MM.1S (cell line): ENCODE measurements around the gene HEATR5A.
A peak's percentile ranks its signal among the peaks of the same experiment; 100 is the strongest.

Experiments used
- DNase-seq: peaks from one replicate; pipeline ENCODE4 v3.0.0-alpha.2; 2015
- H2AFZ ChIP-seq: fragments of 300-600 bp; sonication (generic); 2 replicates; pipeline ENCODE4 v1.6.0; 2016; ENCODE audit warnings: antibody characterized with exemption, low read length
- H3F3A ChIP-seq: fragments of 300-600 bp; sonication (generic); 2 replicates; pipeline ENCODE4 v1.6.1; 2016; ENCODE audit warnings: mild to moderate bottlenecking, antibody characterized with exemption, low read length, moderate library complexity, mixed read lengths; ENCODE audit not compliant: insufficient read depth
- H3K27ac ChIP-seq: fragments of 300-600 bp; sonication (generic); 2 replicates; pipeline ENCODE4 v1.5.1; 2016; ENCODE audit warnings: mild to moderate bottlenecking, low read length
- H3K27me3 ChIP-seq: fragments of 300-600 bp; sonication (generic); replicated peaks from 2 replicates; pipeline ENCODE4 v1.6.0; 2016; ENCODE audit warnings: low read length; ENCODE audit not compliant: insufficient read depth
- H3K36me3 ChIP-seq: fragments of 300-600 bp; sonication (generic); replicated peaks from 2 replicates; pipeline ENCODE4 v1.6.1; 2016; ENCODE audit warnings: mild to moderate bottlenecking, low read length, mixed read lengths; ENCODE audit not compliant: insufficient read depth
- H3K4me1 ChIP-seq: fragments of 300-600 bp; sonication (generic); 2 replicates; pipeline ENCODE4 v1.6.1; 2016; ENCODE audit warnings: low read length, mixed read lengths
- H3K4me2 ChIP-seq: fragments of 300-600 bp; sonication (generic); 2 replicates; pipeline ENCODE4 v1.6.0; 2016; ENCODE audit warnings: low read depth, low read length
- H3K4me3 ChIP-seq: fragments of 300-600 bp; sonication (generic); 2 replicates; pipeline ENCODE4 v1.5.1; 2016; ENCODE audit warnings: low read length, mixed read lengths
- H3K79me2 ChIP-seq: fragments of 300-600 bp; sonication (generic); 2 replicates; pipeline ENCODE4 v1.6.1; 2016; ENCODE audit warnings: mixed run types, low read length, mixed read lengths
- H3K9ac ChIP-seq: fragments of 300-600 bp; sonication (generic); 2 replicates; pipeline ENCODE4 v1.6.1; 2016; ENCODE audit warnings: low read length, mixed read lengths
- H3K9me2 ChIP-seq: fragments of 300-600 bp; sonication (generic); replicated peaks from 2 replicates; pipeline ENCODE4 v1.6.1; 2016; ENCODE audit warnings: mild to moderate bottlenecking, low read length, mixed read lengths; ENCODE audit not compliant: insufficient read depth
- H3K9me3 ChIP-seq: fragments of 300-600 bp; sonication (generic); replicated peaks from 2 replicates; pipeline ENCODE4 v1.6.1; 2016; ENCODE audit warnings: mild to moderate bottlenecking, low read length, mixed read lengths; ENCODE audit not compliant: insufficient read depth
- H4K20me1 ChIP-seq: fragments of 300-600 bp; sonication (generic); 2 replicates; pipeline ENCODE4 v1.6.1; 2016; ENCODE audit warnings: mild to moderate bottlenecking, low read length, moderate library complexity, mixed read lengths; ENCODE audit not compliant: insufficient read depth
- EZH2 ChIP-seq: fragments of 300-600 bp; sonication (generic); optimal IDR thresholded peaks from 2 replicates; pipeline ENCODE3; 2017; ENCODE audit warnings: low read depth, mild to moderate bottlenecking, antibody characterized with exemption, low read length, mixed read lengths
- EZH2phosphoT487 ChIP-seq: fragments of 300-600 bp; sonication (generic); IDR thresholded peaks from 2 replicates; pipeline ENCODE4 v1.6.1; 2018; ENCODE audit warnings: antibody characterized with exemption, low read length
- TF ChIP-seq, protein P1 (sequence below): fragments of 300-600 bp; sonication (generic); IDR thresholded peaks from 2 replicates; pipeline ENCODE4 v1.5.1; 2016; ENCODE audit warnings: antibody characterized with exemption, low read length, mixed read lengths

The HEATR5A gene

DNA sequence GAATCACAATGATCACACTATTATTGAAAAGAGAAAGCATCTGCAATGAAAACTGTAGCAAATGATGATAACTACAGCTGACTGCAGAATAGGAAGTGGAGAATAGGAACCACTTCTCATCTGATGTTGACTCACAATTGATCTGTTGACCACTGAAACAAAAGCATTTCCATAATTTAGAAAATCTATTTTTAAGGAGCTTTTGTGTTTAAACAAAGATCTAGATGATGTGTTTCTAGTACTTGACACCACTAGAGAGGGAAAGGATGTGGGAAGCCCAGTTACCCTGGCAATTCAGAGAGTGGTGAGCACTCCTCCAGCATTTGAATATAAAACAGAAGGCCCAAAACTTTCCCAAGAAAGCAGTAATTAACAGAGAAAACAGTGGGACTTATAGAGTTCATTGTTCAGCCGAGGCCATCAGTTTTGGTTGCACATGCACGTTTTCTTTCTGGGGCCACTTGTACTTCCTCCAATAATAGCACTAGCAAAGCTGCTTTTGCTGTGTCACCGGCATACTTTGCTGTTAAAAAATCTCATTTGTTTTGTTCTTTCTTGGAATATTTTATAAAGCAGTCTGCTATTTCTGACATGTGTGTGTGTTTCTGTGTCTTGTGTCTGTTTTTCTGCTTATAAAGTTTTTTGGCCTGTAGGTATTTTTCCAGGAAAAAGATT, 136.6 kb downstream of the HEATR5A start:
- no peak overlapping the region; the same call in 1 of the 2 replicates for H3K4me2 ChIP-seq
- no peak overlapping the region for H3K4me3 ChIP-seq
- H3K79me2 ChIP-seq: no peaks in the 10 kb centered on the region
- TF ChIP-seq, protein P1, sequence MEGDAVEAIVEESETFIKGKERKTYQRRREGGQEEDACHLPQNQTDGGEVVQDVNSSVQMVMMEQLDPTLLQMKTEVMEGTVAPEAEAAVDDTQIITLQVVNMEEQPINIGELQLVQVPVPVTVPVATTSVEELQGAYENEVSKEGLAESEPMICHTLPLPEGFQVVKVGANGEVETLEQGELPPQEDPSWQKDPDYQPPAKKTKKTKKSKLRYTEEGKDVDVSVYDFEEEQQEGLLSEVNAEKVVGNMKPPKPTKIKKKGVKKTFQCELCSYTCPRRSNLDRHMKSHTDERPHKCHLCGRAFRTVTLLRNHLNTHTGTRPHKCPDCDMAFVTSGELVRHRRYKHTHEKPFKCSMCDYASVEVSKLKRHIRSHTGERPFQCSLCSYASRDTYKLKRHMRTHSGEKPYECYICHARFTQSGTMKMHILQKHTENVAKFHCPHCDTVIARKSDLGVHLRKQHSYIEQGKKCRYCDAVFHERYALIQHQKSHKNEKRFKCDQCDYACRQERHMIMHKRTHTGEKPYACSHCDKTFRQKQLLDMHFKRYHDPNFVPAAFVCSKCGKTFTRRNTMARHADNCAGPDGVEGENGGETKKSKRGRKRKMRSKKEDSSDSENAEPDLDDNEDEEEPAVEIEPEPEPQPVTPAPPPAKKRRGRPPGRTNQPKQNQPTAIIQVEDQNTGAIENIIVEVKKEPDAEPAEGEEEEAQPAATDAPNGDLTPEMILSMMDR: no peak
- TF ChIP-seq EZH2: no peak
- TF ChIP-seq EZH2phosphoT487: no peak
- 0 out of 2 replicates have a peak, but pooled peaks cover 4% of the 10 kb centered on the region for H3F3A ChIP-seq
- H3K9me3 ChIP-seq: no peaks in the 10 kb centered on the region
- no peaks in the 10 kb centered on the region for H4K20me1 ChIP-seq
- no peaks in the 10 kb centered on the region for H3K9me2 ChIP-seq
- DNase-seq: no peak
- no peaks in the 10 kb centered on the region for H3K36me3 ChIP-seq
- H3K27me3 ChIP-seq: no peaks in the 10 kb centered on the region
- 0 out of 2 replicates have a peak, but pooled peaks cover 8% of the 10 kb centered on the region for H3K4me1 ChIP-seq
- H3K9ac ChIP-seq: no peak overlapping the region
- H3K27ac ChIP-seq: peak overlapping the region; percentile 20; the same call in 1 of the 2 replicates
- H2AFZ ChIP-seq: 0 out of 2 replicates have a peak overlapping the region, but pooled peaks have one; percentile 30

DNA sequence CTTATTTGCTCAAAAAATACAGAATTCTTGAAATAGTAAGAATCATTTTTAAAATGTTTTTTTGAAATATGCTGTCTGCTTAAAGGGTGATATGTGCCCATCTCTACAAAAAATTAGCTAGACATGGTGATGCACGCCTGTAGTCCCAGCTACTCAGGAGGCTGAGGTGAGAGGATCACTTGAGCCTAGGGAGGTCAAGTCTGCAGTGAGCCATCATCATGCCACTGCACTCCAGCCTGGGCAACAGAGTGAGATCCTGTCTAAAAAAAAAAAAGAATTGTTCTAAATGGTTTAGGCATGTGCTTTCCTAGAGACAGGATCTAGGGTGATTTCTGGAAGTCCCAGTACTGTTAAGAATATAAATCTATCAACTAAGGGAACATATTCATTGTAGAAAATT, 137.2 kb downstream of the HEATR5A start:
- Histone ChIP-seq H3K9ac (no peak overlapping the region), H3K4me1 (0 out of 2 replicates have a peak, but pooled peaks cover 8% of the 10 kb centered on the region), H3K4me3 (no peak overlapping the region), H3K9me3 (no peaks in the 10 kb centered on the region), H2AFZ (no peak overlapping the region), H3K4me2 (no peak overlapping the region), H3F3A (0 out of 2 replicates have a peak, but pooled peaks cover 4% of the 10 kb centered on the region), H4K20me1 (no peaks in the 10 kb centered on the region), H3K9me2 (no peaks in the 10 kb centered on the region), H3K36me3 (no peaks in the 10 kb centered on the region), H3K79me2 (no peaks in the 10 kb centered on the region), H3K27ac (no peak overlapping the region), H3K27me3 (no peaks in the 10 kb centered on the region)
- no peak for TF ChIP-seq EZH2
- TF ChIP-seq, protein P1: no peak
- TF ChIP-seq EZH2phosphoT487: no peak
- DNase-seq: no peak

DNA sequence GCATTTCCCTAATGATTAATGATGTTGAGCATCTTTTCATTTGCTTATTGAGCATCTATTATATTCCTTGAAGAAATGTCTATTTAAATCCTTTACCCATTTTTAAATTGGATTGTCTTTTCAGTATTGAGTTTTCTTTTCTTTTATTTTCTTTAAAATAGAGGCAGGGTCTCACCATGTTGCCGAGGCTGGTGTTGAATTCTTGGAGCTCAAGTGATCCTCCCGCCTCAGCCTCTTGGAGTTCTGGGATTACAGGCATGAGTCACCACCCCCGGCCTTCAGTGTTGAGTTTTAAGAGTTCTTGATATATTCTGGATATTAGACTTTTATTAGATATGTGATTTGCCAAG, 139.5 kb downstream of the HEATR5A start:
- H3K9me3 ChIP-seq: no peaks in the 10 kb centered on the region
- no peak overlapping the region for H2AFZ ChIP-seq
- 0 out of 2 replicates have a peak, but pooled peaks cover 4% of the 10 kb centered on the region for H3F3A ChIP-seq
- H3K9ac ChIP-seq: no peak overlapping the region
- no peaks in the 10 kb centered on the region for H3K79me2 ChIP-seq
- TF ChIP-seq EZH2 (no peak), EZH2phosphoT487 (no peak)
- TF ChIP-seq, protein P1: no peak
- no peaks in the 10 kb centered on the region for H4K20me1 ChIP-seq
- no peaks in the 10 kb centered on the region for H3K27me3 ChIP-seq
- 0 out of 2 replicates have a peak, but pooled peaks cover 8% of the 10 kb centered on the region for H3K4me1 ChIP-seq
- no peak overlapping the region for H3K4me2 ChIP-seq
- no peak for DNase-seq
- no peak overlapping the region for H3K27ac ChIP-seq
- H3K36me3 ChIP-seq: no peaks in the 10 kb centered on the region
- H3K9me2 ChIP-seq: no peaks in the 10 kb centered on the region
- no peak overlapping the region for H3K4me3 ChIP-seq
